Activated T-cell treated with anti-CD3 and anti-CD28 coated beads for 24 hours (primary cell): Measurements from ENCODE around the gene PNKP.

Experiments used
- DNase-seq: peaks from one replicate; pipeline ENCODE4 v3.0.0-alpha.2; 2020; ENCODE audit warnings: low read depth

PNKP gene

DNA sequence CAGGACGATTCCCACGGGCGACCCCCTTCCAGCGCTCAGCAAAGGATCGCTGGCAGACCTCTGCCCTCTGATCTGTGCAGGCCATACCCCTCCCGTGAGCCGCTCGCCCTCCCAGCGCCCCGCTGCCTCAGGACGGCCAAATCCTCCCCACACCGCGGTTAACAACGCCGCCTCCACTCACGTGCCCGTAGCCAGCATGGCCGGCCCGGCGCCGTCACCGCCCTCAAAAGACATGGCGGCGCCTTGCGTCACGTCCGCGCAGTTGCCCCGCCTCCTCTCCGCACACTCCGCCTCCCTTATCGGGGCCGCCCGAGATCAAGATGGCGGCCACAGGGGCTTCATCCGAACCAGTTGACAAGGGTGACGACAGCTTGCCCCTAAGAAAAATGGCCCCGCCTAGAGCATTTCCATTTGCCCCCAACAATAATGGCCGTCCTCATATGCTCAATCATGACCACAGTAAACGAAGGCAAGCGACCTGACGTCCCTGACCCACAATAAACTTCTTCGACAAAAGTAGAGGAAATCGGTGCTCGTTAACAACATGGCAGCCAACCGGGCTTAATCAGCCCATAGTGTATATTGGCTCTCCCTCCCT, 9.1 kb upstream of the PNKP start:
- DNase-seq, result peak; percentile 97

GRCh38 chr19:49875857-49876421, 8.6 kb upstream of the PNKP start:
- DNase-seq, result peak; percentile 40

- no peak for DNase-seq
Measured at GRCh38 chr19:49875177-49875576, 7.8 kb upstream of the PNKP start.

- DNase-seq, result no peak
Measured at GRCh38 chr19:49874503-49875157, 7.3 kb upstream of the PNKP start.

DNA sequence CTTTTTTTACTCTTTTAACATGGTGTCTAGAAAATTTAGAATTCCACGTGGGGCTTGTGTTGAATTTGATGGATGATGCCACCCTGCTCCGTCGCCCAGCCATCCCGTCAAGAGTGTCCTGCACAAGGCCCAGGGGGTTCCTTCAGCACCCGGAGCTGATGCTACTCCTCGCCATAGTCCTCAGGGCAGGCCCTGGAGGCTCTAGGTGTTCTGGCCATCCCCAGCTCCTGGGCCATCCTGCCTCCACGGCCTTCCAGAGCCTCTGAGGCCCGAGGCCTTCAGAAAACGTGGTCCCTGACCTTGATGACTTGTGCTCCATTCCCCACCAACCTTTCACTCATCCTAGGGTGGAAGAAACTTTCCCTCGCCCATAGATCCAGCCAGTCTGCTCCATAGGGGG, 6.5 kb upstream of the PNKP start:
- DNase-seq, result no peak

DNA sequence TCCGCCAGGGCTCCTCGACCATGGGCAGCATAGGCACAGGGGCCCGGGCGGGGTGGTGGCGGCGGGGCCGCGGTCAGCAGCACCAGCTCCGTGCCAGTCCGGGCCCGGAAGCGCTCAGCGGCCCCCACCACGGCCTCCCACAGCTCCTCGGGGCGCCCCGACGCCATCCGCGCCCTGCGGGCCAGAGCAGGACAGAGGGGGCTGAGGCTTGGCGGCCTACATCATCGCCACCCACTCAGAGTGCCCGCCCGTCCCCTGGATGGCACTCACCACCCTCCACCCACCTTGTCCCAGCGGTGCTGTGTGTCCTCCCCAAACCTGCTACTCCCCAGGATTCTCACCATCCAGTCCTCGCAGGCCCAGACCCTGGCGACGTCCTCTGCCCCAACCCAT, 5.7 kb upstream of the PNKP start:
- no peak for DNase-seq

GRCh38 chr19:49872245-49873128, 5.1 kb upstream of the PNKP start:
- DNase-seq, result no peak

DNA sequence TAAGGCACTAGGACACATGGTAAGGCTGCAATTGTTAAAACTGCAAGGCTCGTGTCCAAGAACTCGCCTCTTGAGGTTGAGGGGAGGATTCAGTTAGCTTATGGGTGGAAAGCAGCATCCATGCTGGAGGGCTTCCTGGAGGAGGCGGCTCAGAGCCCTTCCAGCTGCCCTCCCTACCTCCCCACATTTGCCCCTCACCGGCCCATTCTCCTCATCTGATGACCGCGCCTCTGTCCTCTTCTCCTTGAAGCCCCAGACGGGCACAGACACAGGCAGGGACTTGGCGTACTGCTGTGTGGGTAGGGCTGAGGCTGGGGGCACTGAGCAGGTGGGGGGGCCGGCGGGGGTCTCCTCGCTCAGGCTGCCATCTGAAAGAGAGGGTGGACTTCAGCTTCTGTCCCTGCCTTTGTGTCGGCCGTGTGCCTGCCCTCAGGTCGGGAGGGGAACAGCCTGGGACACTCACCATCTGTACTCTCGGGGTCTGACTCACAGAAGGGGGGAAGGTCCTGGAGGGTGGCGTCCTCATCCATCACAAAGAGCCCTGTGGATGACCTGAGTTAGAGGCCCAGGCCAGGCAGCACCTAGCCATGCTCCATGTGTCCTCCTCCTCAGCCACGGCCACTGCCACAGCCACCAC, 4.1 kb upstream of the PNKP start:
- DNase-seq, result no peak

DNA sequence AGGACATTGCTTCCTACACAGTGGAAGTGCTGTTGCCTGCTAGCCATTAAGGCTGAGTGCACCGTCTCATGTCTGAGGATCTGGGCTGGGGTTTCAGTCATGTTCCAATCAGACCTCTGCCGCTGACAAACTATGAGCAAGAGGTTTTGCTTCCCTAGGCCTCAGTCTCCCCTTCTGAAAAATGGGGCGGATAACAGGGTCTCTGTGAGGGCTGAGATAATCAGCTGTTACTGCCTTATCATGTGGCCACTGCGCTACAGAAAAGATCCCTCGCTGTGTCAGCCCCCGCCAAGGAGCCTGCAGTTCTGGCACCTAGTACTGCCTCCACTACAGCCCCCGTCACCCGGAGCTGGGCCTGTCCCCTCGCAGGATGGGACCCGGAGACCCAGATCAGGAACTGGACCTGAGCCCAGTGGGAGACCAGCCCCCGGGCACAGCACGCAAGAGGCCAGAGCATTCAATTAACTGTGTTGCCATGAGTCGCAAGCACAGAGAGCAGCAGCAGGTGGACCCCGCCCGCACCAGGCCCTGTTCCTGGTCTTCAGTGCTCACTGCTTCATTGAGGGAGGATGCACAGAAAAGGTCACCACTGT, 3.0 kb upstream of the PNKP start:
- DNase-seq, result no peak

DNA sequence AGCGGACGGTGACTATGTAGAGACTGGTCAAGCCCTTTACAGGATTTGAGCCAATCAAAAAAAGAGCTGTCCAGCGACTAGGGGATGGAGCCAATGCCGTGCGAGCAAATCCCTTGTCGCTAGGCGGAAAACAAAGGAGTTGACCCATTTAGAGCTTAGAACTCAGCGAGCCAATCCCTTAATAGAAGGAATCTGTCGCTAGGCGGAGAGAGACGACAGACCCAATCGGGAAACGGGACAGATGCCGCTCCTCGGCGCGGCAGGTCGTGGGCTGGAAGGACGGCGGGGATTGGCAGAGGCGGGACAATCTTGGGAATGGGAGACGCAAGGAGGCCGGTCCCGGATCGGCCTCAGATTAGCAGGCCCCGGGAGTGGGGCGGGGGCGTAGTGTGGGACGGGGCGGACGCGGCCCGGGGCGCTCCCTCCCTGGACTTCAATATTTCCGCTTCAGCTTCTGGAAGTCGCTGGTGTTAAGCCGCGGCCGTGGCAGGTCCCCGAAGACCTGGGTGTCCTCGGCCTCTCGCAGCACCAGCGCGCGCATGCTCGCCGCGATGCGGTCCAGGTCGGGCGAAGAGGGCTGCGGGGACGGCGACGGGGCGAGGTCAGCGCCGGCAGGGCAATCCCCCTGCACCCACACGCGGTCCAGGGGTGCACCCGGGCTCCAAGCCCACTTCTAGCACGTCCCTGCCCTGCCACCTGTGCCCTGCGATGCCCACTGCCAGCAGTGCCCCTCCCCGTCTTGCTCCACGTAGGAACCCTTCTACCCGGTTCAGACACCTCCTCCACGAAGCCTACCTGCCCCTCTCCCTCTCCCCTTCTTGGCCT, 2.3 kb upstream of the PNKP start:
- DNase-seq, result peak; percentile 89

GRCh38 chr19:49869009-49869483, 1.7 kb upstream of the PNKP start:
- DNase-seq, result no peak

DNA sequence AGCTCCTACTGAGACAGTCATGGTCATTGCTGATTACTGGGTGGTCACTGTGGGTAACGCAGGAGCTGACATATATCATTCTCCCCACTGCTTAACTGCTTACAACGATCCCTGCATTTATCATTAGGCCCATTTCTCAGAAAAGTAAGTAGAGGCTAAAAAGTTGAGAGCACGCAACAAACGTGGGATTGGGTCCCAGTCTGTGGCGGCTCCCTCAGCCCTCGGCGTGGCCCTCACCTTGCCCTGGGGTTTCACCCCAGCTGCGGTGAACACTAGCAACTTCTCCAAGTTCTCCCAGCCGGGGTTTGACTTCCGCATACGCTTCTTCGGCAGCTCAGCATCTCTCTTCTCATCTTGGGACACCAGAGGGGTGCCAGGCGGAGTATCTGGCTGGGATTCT, 2.5 kb downstream of the PNKP start:
- no peak for DNase-seq

DNA sequence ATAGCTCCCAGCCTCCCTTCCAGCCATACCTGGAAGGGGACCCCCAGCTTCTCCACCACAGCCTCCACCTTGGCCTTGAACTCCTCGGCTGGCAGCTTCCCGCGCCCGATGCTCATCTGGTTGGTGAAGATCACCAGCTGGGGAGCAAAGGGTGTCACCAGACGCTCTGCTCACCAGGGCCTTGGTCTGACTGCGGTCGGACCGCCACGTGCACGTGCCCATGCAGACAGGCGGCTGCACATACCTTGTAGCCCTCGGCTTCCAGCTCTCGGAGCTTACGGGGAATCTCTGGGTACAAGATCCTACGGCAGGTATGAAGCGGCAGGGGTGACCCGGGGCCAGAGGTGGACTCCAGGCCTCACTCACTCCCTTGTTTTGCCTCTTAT, 3.4 kb downstream of the PNKP start:
- DNase-seq, result no peak

GRCh38 chr19:49863254-49863934, 4.0 kb downstream of the PNKP start:
- no peak for DNase-seq

DNA sequence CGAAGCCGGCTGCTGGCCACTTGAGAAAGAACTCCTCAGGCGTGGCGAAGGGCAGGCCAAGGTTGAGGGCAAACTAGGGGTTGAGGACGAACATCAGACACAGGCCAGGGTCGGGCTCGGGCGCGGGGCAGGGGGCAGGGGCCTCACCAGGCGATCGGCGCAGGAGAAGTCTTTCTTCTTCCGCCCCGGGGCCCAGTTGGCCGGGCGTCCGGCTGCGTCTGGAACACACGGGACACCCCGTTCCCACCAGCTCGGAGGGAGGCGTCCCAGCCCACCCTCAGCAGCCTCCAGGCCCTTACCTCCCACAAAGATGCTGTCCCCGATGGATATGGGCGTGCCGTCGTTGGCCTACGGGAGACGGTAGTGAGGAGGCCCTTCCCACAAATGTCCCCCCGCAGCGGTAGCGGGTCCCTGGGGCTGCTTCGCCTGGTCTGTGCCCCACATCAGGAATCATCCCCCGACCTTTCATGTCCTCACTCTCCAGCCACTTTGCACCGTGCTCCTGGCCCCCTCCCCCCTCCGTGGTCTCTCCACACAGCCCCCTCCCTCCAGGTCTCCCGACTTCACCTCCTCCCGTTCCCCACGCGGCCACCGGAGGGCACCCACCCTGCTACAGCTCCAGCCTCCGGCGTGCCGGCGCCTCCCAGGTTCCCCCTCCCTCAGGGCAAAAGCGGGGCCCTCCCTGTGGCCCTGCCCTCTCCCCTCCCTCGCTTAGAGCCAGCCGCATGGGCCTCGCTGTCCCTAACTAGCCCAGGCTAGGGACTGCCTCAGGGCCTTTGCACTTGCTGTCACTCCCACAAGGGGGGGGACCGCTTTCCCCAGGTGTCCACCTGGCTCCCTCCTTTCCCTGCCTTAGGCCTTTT, 4.8 kb downstream of the PNKP start:
- DNase-seq, result no peak

- DNase-seq, result no peak
Measured at GRCh38 chr19:49861541-49862378, 5.6 kb downstream of the PNKP start.

DNA sequence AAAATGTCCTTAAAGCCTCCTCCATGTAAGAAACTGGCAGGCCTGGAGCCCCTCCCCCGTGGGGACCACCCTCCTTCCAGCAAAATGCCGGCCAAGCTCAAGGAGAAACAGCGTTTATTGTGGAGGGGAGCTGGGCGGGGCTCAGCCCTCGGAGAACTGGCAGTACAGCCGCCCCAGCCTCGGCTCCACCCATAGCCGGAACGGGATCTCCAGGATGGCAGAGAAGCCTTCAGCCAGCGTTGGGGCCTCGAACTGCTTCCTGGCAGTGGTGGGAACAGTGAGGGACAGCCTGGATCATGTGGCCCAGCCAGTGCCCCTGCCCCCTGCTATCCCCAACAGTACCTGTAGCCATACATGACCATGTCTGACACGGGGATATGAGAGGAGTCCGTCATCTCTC, 6.3 kb downstream of the PNKP start:
- no peak for DNase-seq

DNA sequence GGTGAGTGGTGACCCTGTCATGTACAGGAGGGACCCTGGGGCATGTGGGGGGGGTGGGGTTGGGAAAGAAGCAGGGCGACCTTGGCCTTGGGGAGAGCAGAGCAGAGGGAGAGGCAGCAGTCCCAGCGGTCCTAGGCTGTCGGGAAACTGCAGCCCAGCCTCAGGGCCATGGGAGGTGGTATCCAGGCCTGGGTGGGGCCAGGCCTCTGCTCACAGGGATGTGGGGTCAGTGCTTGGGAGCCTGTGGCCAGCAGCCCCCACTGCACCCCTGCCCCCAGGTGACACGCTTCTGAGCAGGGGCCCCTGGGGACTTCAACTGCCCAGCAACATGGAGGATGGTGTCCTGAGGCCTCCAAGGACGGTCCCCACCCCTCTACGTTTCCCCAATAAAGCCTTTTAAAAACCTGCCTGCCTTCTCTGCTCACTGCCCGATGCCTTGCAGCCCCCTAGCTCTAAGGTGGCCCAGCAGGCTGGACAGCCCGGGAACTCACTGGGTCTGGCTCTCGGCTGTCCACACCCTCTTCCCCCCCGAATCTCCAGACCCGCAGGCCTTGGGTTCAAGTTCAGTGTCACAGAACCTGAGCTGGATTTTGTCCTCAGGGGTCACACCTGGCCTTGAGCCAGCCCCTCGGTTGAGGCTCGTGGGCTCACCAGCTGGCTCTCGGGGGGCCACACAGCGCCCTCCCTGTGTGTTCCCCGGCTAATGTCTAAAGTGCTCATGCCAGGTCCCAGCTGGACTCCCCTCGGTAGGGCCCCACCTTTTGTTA, 6.9 kb downstream of the PNKP start:
- no peak for DNase-seq
